ENCODE data around the gene MYH7.

DNA sequence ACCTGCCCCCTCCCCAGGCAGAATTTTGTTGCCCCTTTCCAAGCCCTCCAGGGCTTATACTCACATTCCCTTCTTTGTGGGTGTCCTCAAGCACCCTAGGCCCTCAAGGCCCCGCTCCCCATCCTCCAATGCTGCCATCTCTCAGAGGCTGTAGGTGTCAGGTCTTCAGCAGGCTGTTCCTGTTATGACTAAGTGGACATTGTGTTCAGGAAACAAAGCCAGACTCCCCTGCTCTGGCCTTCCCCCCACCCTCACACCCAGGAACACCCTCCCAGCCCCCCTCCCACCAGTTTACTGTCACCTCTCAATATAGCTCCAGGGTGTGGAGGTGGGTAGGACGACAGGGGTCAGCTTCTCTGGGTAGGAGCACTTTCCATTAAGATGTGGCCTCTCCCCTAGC lies 26.0 kb downstream of the MYH7 start:
- TF ChIP-seq, protein P1, sequence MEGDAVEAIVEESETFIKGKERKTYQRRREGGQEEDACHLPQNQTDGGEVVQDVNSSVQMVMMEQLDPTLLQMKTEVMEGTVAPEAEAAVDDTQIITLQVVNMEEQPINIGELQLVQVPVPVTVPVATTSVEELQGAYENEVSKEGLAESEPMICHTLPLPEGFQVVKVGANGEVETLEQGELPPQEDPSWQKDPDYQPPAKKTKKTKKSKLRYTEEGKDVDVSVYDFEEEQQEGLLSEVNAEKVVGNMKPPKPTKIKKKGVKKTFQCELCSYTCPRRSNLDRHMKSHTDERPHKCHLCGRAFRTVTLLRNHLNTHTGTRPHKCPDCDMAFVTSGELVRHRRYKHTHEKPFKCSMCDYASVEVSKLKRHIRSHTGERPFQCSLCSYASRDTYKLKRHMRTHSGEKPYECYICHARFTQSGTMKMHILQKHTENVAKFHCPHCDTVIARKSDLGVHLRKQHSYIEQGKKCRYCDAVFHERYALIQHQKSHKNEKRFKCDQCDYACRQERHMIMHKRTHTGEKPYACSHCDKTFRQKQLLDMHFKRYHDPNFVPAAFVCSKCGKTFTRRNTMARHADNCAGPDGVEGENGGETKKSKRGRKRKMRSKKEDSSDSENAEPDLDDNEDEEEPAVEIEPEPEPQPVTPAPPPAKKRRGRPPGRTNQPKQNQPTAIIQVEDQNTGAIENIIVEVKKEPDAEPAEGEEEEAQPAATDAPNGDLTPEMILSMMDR (IDR thresholded peaks at IDR 0.05; ENCODE audit: insufficient read depth, low read length, poor library complexity, severe bottlenecking), result no peak
- TF ChIP-seq EZH2phosphoT487 (conservative IDR thresholded peaks at IDR 0.05; ENCODE audit: low read length), result no peak
